Measurements from ENCODE around the gene DHX9.

DNA sequence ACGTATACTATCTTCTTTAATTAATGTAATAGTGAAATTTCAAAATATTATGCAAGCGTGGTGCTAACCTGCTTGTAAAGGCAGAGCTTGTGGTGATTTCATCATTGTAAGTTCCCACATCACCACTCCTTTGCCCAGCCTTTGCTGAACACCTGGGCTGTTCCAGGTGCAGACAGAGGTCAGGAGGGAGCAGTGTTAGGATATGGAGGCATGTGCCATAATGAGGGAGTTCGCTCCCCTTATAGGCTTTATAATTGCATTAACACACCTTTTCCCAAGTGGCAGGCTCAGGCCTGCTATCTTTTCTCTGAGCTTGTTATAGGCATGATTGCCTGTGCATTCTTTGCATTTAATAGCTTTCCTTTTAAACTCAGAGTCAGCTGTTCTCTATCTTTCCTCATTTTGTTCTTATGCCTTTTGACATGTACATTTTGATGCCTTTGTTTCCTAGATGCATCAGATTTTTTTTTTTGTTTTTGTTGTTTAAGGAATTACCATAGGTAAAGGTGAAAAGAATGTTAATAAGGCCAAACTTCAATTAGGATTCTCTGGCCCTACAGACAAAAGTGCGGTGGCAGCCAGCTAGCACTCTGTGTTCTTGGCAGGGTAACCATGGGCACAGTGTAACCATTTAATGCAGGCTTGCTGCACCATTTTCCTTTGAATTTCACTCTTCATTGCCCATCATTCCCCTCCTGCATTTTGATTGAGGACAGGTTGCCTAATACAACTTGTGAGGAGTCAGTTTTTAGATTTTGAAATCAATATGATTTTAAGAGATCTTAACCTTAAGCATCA lies 36.9 kb upstream of the DHX9 start:
- TF ChIP-seq, protein P1, sequence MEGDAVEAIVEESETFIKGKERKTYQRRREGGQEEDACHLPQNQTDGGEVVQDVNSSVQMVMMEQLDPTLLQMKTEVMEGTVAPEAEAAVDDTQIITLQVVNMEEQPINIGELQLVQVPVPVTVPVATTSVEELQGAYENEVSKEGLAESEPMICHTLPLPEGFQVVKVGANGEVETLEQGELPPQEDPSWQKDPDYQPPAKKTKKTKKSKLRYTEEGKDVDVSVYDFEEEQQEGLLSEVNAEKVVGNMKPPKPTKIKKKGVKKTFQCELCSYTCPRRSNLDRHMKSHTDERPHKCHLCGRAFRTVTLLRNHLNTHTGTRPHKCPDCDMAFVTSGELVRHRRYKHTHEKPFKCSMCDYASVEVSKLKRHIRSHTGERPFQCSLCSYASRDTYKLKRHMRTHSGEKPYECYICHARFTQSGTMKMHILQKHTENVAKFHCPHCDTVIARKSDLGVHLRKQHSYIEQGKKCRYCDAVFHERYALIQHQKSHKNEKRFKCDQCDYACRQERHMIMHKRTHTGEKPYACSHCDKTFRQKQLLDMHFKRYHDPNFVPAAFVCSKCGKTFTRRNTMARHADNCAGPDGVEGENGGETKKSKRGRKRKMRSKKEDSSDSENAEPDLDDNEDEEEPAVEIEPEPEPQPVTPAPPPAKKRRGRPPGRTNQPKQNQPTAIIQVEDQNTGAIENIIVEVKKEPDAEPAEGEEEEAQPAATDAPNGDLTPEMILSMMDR (IDR thresholded peaks at IDR 0.05; ENCODE audit: borderline replicate concordance, extremely low read depth, low read length, poor library complexity, severe bottlenecking) = no peak
- no peak for TF ChIP-seq EZH2 (IDR thresholded peaks at IDR 0.05; ENCODE audit: borderline replicate concordance, low read depth, low read length, severe bottlenecking)

All from DND-41 (cell line).